Measurements from ENCODE around the gene ADAMTS1. TPM values are rescaled to one million over a fixed set of nuclear protein-coding genes. Genes with fewer than 3 reads are reported as not detected.

ADAMTS1 gene
- total RNA-seq, 2 donors from 2014 or later, result 24.2 to 24.3 TPM

DNA sequence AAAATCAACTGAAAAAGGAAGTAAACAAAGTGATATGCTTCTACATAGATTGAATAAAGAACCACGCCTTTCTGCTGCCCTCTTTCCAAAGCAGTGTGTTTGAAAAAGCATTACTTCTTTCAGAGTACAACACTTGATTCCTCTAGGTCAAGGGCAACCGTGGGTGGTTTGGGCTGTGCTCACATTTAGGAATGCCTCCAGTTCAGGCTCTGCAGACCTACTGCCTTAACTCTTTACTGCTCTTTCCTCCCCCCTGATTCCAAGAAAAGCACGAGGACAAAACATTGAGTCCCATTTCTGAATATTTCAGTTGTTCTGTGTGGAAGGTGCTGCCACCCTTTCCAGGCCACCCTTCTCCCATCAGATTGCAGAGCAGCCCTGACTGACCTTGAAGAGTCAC lies 45.2 kb downstream of the ADAMTS1 start:
- Histone ChIP-seq H3K9ac (ENCODE audit: extremely low read depth, low read length, poor library complexity, severe bottlenecking) (no peak overlapping the region), H3K9me3 (ENCODE audit: control insufficient read depth, low read length) (no peaks in the 10 kb centered on the region), H3K36me3 (ENCODE audit: control insufficient read depth, insufficient read depth, low read length) (no peaks in the 10 kb centered on the region), H3K4me3 (ENCODE audit: low read length) (no peak overlapping the region), H3K27me3 (ENCODE audit: control insufficient read depth, insufficient read depth, low read length, poor library complexity, severe bottlenecking) (no peaks in the 10 kb centered on the region), H3K4me1 (ENCODE audit: control insufficient read depth, insufficient read depth, low read length) (no peaks in the 10 kb centered on the region), H3K27ac (ENCODE audit: low read depth, low read length) (no peak overlapping the region)
- WGBS, 2 experiments (ENCODE audit: insufficient coverage in 1 of 2, insufficient read length in 1 of 2), result 55 to 74% methylated on average over 1 to 3 of the region's 3 CpGs
- Mint-ChIP-seq H3K27ac (no peak overlapping the region), H3K9me3 (no peaks in the 10 kb centered on the region), H3K4me3 (no peak overlapping the region), H3K4me1 (peaks cover 7% of the 10 kb centered on the region), H3K27me3 (ENCODE audit: insufficient read depth) (peaks cover 2% of the 10 kb centered on the region), H3K36me3 (ENCODE audit: low read depth) (no peaks in the 10 kb centered on the region)
- DNase-seq, result no peak
- no peak for TF ChIP-seq CTCF (conservative IDR thresholded peaks at IDR 0.05)

GRCh38 chr21:26798856-26799751 lies 46.1 kb downstream of the ADAMTS1 start:
- Histone ChIP-seq H3K9ac (ENCODE audit: extremely low read depth, low read length, poor library complexity, severe bottlenecking) (no peak overlapping the region), H3K4me3 (ENCODE audit: low read length) (no peak overlapping the region), H3K27ac (ENCODE audit: low read depth, low read length) (no peak overlapping the region), H3K27me3 (ENCODE audit: control insufficient read depth, insufficient read depth, low read length, poor library complexity, severe bottlenecking) (no peaks in the 10 kb centered on the region), H3K4me1 (ENCODE audit: control insufficient read depth, insufficient read depth, low read length) (no peaks in the 10 kb centered on the region), H3K36me3 (ENCODE audit: control insufficient read depth, insufficient read depth, low read length) (no peaks in the 10 kb centered on the region), H3K9me3 (ENCODE audit: control insufficient read depth, low read length) (no peaks in the 10 kb centered on the region)
- no peak for DNase-seq
- no peak overlapping the region for H3K27ac Mint-ChIP-seq
- TF ChIP-seq CTCF (conservative IDR thresholded peaks at IDR 0.05), result no peak
- H3K4me1 Mint-ChIP-seq, result peaks cover 7% of the 10 kb centered on the region
- no peaks in the 10 kb centered on the region for H3K36me3 Mint-ChIP-seq (ENCODE audit: low read depth)
- WGBS, 2 experiments (ENCODE audit: insufficient coverage in 1 of 2, insufficient read length in 1 of 2), result 75 to 92% methylated on average over 4 to 8 of the region's 8 CpGs
- H3K9me3 Mint-ChIP-seq, result no peaks in the 10 kb centered on the region
- no peak overlapping the region for H3K4me3 Mint-ChIP-seq
- peaks cover 2% of the 10 kb centered on the region for H3K27me3 Mint-ChIP-seq (ENCODE audit: insufficient read depth)

DNA sequence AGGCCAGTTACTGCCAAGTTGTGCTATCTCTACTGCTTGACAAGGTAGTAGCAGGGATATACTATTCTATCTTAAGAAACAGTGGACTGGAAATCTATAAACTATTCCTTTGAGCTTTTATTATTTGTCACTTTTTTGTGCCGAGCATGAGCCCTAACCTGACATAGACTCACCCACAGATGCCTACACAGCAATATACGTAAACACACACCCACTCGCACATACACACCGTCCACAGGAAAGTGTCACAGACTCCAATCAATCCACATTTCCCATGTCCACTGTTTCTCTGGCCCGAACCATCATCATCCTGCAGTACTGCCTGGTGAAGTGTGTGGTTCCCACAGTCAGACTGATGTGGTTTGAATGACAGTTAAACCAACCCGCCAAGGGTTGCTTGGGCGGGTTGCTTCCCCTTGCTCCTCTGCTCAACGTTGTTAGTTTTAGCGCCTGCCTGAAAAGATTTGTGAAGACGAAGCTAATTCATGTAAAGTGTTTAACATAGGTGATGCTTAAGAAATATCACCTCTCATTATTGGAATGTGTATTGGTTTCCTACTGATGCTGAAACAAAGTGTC lies 47.2 kb downstream of the ADAMTS1 start:
- Mint-ChIP-seq H3K9me3 (no peaks in the 10 kb centered on the region), H3K36me3 (ENCODE audit: low read depth) (no peaks in the 10 kb centered on the region), H3K4me3 (no peak overlapping the region), H3K27me3 (ENCODE audit: insufficient read depth) (peaks cover 2% of the 10 kb centered on the region), H3K27ac (no peak overlapping the region), H3K4me1 (peaks cover 4% of the 10 kb centered on the region)
- H3K4me1 ChIP-seq (ENCODE audit: control insufficient read depth, insufficient read depth, low read length), result no peaks in the 10 kb centered on the region
- no peaks in the 10 kb centered on the region for H3K27me3 ChIP-seq (ENCODE audit: control insufficient read depth, insufficient read depth, low read length, poor library complexity, severe bottlenecking)
- no peak for DNase-seq
- no peak for TF ChIP-seq CTCF (conservative IDR thresholded peaks at IDR 0.05)
- H3K36me3 ChIP-seq (ENCODE audit: control insufficient read depth, insufficient read depth, low read length), result no peaks in the 10 kb centered on the region
- H3K9ac ChIP-seq (ENCODE audit: extremely low read depth, low read length, poor library complexity, severe bottlenecking), result no peak overlapping the region
- 85 to 94% methylated on average over 4 to 10 of the region's 10 CpGs for WGBS, 2 experiments (ENCODE audit: insufficient coverage in 1 of 2, insufficient read length in 1 of 2)
- H3K27ac ChIP-seq (ENCODE audit: low read depth, low read length), result no peak overlapping the region
- H3K9me3 ChIP-seq (ENCODE audit: control insufficient read depth, low read length), result no peaks in the 10 kb centered on the region
- no peak overlapping the region for H3K4me3 ChIP-seq (ENCODE audit: low read length)

All from endodermal cell (in vitro differentiated cells).